Measurements from ENCODE around the gene HSPE1.
A peak's percentile ranks its signal among the peaks of the same experiment; 100 is the strongest.
"Not testable (repeated sequence)": the region's sequence is repeated elsewhere in the genome, so short reads cannot be mapped to it uniquely, and the experiment has no call there.

The HSPE1 gene

DNA sequence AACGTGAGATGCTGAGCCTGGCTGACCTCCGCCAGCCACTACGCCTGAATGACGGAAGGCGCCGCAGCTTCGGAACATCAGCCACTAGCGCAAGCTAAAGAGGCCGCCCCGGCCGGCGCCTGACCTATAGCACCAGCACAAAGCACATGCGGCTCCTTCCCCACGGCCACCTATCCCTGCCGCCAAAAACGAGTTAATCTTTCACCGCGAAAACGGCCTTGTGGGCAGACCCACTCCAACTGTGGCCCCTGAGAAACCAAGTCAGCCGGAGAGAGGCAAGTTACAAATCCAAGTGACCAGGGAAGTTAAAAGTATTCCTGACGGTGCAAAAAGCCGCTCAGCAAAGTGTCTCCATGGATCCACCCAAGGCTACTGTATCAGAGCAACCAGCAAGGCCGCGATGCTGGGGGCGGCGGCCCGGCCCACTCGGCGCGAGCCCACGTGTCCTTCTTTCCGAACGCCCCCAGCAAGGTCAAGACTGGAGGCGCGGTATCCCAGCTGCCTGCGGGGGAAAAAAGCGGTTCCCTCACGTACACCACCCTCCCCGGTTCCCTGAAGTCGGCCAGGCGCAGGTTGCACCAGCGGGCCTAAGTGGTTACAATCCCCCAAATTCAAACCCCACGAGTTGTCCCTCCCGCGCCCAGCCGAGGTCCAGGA lies 1.1 kb upstream of the HSPE1 start:
- DNase-seq = peak; percentile 19

DNA sequence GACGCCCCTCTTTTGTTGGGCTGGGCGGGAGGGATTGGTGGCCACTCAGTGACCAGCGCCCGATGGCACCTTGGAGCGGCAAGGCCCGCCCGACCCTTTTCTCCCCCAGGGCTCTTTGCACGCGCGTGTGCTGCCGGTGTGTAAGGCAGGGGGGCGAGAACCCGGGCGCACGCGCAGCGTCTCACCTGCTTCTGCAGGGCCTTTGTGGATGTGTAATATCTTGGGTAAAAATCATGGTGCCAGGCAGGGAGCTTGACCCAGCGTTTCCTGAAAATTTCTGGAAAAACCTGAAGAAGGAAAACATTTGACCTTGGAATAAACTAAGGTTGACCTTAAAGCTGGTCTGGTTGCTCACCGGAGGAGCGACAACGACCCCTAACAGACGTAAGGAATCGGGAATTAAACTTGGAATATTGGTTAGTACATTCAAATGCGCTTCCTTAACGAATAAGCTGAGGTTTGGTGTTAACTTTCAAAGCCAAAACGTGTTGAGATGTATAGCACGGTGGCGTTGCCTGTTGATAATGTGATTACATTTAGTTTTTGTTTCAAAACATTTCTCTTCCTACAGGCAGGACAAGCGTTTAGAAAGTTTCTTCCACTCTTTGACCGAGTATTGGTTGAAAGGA lies 438 bp downstream of the HSPE1 start:
- DNase-seq = no peak

DNA sequence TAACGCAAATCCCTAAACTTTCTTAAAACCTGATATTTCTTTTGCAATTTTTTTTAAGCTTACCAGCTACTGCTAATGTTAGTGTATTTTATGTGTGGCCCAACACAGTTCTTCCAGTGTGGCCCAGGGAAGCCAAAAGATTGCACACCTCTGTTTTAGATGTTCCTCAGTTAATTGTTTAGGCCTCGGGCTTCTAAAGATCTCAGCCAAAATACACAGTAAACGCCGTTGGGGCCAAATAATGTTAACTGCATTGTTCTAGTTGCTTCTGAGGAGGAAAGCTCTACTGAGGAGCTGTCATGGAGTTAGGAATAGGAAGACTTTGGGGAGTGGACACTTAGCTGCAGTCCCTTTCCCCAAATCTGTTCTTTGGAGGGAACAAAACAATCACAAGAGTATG lies 2.0 kb downstream of the HSPE1 start:
- DNase-seq = no peak

DNA sequence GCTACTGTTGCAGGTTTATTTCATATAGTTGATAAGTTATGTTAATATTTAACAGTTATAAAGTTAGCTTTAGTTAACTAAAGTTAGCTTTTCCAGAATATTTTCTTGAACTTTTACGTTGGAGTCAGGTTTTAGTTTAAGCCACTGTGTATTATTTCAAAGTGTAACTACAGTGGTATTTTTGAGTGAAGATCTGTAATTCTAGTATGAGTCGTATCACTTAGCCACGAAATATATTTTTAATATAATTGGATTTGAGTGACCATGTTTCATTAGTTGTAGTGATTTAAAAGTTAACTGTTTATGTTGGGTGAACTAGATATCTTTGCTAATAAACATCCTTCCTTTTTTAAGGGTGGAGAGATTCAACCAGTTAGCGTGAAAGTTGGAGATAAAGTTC lies 2.5 kb downstream of the HSPE1 start:
- DNase-seq = no peak

DNA sequence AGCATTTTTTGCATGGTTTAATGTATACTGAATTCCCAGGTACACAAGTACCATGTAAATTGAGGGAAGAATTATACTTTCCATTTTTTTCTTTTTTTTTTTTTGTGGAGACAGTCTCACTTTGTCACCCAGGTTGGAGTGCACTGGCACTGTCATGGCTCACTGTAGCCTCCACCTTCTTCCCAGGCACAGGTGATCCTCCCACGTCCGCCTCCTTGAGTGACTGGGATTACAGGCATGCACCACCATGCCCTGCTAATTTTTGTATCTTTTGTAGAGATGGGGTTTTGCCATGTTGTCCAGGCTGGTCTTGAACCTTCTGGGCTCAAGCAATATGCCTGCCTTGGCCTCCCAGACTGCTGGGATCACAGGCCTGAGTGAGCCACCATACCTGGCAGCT lies 3.8 kb downstream of the HSPE1 start:
- no peak for DNase-seq

DNA sequence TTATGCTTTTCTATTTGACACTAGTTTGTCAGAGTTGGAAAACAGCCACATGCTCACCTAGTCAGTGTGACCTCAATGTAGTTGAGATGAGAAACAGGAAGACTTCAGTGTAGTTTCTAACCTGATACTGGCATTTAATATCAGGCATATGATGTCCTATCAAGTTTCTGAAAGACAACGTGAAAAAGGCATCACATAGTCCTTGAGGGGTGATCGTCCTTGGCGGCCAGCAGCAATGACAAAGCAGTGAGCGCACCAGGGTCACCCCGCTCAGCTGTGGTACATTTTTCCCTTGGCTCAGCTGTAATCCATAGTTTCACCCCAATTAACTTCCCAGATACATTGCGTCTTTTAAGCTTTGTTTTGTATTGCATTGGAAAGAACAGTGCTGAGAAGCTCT lies 4.3 kb downstream of the HSPE1 start:
- no peak for DNase-seq

DNA sequence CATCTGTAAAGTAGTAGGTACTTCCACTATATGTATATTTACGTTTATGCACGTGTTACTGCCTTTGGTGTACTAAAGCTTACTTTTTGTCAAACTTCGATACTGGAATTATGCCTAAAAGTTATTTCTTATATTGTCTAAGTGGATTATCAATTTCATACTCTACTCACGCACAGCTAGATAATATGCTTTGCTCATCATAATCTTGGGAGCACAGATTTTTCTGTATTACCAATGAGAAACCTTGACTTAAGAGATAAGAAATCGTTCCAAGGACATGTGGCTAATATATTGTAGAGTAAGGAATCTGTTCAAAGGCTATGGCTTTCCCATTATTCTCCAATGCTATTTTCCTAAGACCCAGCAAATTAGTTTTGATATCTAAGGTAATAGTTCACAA lies 6.5 kb downstream of the HSPE1 start:
- DNase-seq = no peak

DNA sequence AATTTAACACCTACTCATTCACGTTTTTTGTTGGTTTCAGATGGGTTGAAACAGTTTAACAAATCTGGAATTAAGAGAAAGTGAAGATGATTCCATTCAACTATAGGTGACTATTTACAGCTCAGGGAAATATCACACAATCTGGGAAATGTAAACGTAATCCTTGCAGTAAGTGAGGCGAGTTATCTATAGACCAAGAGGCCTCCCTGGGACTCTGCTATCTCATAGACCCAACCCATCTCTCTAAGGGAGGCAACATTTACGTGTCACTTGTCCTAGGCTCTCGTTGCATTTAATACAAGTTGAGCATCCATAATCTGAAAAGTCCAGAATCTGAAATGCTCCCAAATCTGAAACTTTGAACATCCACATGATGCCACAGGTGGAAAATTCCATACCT lies 13.7 kb downstream of the HSPE1 start:
- DNase-seq = no peak

DNA sequence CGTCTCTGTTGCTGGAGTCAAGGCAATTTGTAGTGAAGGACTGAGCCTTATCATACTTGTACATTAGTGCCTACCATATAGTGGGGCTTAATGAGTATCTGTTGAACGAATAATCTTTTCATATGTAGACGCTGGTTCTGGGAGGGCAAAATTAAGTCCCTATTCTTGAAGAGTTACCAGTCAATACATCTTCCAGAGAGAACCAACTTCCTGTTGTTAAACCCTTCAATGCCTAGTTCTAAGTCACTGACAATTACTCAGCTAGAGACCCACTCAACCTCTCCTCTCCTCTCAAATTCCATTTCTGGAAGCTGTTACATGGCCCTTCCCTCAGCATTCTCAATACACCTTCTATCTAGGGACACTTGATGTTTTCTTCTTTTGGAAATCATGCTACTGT lies 14.6 kb downstream of the HSPE1 start:
- no peak for DNase-seq

DNA sequence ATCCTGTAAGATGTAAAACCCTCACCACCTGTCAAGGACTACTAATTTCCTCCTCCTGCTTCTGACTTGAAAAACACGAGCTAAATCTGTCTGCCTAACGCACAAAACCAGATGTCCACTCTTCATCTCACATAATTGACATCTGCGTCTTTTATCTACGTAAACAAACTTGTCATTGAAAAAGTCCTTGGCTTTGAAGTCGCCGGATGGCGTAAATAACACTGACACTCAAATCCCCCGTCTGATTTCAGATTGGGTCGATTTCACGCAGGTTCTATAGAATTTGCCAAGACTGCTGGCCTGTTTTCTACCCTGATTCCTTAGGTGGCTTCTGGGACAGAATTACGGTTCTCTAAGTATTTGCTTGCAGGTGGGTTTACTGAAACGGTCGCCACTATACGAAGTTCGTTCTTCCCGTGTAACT lies 15.1 kb downstream of the HSPE1 start:
- no peak for DNase-seq

DNA sequence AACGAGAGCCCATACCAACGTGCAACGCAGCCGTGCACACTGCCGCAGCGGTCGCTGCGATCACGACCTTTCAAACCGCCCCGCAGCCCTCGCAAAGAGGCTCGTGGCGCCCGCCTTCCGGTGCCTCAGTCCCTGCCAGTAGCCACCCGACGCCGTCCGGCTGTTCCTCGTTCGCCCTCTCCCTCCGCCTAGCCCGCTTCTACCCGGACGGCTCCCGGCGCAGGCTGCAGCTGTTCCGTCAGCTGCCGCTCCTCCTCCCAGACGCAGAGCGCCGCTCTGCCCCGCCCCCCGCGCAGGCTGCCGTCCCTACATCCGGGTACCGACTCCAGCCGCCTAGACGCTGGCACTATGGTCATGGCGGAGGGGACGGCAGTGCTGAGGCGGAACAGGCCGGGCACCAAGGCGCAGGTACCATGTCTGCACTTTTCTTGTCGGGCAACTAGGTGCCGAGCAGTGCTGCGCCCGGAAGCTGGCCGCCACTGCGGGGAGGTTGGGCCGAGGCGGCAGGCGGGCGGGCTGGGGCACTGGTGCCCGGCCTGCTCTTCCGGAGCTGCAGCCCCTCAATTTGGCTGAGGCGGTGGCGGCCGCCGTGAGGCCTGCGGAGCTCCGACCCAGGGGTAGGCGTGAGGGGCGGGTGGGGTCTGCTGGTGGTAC lies 15.7 kb downstream of the HSPE1 start, which contains the start of gene MOB4:
Gene MOB4, plus strand, starts transcription at position 328 of the 654 bp plus-strand sequence. Its CDS starts 21 bp downstream, at position 349.
- peak; percentile 93 for DNase-seq

DNA sequence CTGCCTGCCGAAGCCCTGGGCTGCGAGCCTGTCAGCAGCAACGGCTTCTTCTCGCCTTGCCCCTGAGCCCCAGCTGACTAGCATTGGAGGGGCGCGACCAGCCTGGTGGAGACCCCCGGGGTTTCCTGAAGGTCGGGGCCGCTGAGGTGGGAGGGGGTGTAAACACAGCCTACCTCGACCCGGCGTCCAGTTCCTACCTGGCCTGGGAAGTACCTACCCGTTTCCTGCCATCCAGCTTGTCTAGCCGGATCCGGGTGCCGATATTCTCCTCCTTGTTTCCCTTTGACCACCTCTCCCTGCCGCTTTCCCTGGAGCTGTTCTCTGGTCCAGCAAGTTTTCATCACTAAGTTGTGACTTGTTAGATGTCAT lies 16.2 kb downstream of the HSPE1 start:
- no peak for DNase-seq

DNA sequence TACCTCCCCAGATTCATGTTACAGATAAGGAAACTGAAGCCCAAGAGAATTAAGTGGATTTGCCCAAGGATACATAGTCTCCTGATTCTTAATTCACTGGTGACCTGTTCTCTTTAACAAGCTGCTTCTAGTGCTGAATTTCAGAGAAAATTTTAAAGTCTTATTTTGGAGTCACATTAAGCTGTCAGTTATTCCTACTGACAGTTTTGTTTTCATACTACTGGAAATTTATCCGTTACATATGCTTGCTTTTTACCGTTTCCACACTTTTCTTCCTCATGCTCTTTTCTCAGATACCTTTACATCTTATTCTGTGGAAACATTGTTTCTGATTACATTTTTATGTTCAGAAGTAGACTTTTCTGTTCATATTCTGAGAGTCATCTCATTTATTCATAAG lies 17.0 kb downstream of the HSPE1 start:
- DNase-seq = no peak

DNA sequence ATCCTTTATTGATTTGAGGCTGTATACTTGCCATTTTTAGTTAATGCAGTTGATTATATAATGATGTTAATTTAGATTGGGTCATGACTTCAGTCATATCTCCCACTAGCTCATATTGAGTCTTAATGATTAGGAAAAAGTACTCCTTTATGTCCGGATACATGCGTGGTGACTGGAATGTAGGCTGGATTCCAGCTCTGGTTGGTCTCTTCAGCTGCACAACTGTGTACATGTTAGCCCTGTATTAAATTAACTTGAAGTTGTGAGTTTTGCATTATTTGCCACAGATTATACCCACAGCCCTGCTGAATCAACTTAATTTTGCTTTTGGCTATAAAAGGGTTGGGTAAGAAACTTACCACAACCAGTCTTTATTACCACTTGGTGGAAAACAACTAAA lies 38.2 kb downstream of the HSPE1 start:
- peak; percentile 20 for DNase-seq

DNA sequence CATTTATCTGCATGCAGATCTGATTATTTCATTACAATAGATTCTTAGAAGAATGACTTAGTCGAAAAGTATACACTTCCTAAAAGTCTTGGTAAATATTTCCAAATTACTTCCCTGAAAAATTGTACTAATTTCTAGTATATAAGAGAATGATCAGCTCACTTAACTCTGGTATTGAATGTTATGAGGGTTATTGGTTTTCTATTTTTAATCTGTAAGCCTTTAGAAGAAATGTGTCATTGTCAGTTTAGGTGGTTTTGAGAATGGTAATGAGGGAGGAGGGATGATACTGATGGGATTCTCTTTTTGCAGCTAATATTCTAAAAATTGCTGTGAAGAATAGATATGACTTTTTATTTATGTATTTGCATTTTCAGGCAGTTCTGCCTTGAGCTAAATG lies 39.6 kb downstream of the HSPE1 start:
- no peak for DNase-seq

DNA sequence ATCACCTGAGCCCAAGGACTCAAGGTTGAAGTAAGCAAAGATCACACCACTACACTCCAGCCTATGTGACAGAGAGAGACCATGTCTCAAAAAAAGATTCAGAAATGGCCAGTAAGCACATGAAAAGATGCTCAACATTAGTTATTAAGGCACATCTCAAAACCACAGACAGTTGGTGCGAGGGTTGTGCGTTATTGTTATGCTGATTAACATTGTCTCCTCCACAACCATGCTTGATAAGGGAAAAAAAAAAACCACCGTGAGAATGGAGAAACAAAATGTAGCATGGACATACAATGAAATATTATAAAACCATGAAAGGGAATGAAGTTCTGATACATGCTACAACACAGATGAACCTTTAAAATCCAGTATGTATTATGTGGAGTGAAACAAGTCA lies 43.0 kb downstream of the HSPE1 start:
- DNase-seq = no peak

DNA sequence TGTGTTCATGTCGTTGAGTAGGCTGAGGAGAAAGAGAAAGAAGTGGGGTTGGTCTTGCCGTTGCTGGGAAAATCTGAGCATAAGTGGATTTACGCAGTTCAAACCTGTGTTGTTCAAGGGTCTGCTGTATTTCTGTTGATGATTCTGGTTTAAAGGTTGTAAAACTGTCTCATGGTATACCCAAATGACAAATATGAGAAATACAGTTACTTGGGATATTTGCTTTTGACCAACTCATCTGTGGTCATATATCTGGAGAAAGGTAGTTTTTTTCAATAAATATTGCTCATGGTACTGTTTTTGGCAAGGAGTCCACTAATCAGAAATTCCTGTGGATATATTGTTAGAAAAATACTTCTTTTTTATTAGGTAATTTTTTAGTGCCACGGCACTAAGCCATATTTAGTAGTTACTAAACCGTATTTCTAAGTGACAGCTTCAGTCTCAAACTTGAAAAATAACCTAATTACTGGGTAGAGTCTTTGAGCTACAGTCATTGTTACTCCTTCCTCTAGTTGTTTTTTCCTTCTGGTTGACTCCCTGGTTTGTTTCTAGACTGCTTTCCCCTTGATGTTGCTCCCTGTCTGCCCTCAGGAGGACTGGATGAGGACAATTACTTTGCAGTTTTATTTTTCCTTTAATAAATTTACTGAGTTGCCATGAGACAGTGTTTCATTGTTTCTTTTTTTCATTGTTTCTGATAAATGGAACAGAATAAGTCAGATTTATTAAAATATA lies 47.2 kb downstream of the HSPE1 start:
- no peak for DNase-seq

DNA sequence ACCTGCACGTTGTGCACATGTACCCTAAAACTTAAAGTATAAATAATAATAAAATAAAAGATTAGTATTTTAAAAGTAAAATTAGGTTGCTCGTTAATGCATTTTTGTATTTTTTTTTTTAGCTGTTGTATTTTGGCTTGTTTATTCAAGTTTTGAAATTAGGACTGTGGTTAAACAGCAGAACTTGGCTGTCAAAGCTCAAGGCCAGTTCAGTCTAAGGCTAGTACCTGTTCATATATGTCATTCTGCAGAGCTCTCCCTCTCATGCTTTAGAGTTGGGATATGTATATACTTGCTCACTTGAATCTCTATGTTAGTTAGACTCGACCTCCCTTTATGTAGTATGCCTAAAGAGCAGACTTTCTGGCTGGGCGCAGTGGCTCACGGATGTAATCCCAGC lies 48.4 kb downstream of the HSPE1 start:
- DNase-seq = no peak

DNA sequence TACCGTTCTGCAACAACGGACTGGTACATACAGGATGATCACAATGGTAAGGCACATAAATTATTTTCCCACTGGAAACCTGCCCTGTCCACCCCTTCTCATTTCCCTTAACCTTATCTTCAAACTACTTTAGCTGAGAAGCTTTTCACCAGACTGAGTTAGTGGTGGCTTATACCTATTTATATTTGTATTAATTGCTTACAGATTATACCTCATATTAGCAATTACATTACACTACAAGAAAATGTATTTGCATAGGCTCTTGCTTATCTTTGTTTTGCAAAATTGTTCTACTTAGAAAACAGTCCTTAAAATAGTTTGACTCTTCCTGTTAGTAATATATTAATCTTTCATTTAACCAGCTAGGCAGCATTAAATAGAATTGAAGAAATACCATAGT lies 51.1 kb downstream of the HSPE1 start:
- DNase-seq = not testable (repeated sequence)

Data from fibroblast of upper back skin (primary cell).